HT-29 (cell line): Measurements from ENCODE around the gene ALOX5. TPM values are rescaled to one million over a fixed set of nuclear protein-coding genes. Genes with fewer than 3 reads are reported as not detected.
A peak's percentile ranks its signal among the peaks of the same experiment; 100 is the strongest.
"Not testable (repeated sequence)": the region's sequence is repeated elsewhere in the genome, so short reads cannot be mapped to it uniquely, and the experiment has no call there.

Experiments used
- DNase-seq: peaks from one replicate; pipeline ENCODE4 v3.0.0-alpha.2; 2015; ENCODE audit warnings: low spot score
- total RNA-seq: library from RNA; depleted of rRNA; stranded (reverse); fragments of >200 nt; shearing (Covaris generic); gene quantifications from 2 replicates; pipeline ENCODE4 v1.2.3, GENCODE V29; 2014; rRNA removed

Gene ALOX5
- 28.2 and 43.4 TPM in 2 replicates for total RNA-seq

DNA sequence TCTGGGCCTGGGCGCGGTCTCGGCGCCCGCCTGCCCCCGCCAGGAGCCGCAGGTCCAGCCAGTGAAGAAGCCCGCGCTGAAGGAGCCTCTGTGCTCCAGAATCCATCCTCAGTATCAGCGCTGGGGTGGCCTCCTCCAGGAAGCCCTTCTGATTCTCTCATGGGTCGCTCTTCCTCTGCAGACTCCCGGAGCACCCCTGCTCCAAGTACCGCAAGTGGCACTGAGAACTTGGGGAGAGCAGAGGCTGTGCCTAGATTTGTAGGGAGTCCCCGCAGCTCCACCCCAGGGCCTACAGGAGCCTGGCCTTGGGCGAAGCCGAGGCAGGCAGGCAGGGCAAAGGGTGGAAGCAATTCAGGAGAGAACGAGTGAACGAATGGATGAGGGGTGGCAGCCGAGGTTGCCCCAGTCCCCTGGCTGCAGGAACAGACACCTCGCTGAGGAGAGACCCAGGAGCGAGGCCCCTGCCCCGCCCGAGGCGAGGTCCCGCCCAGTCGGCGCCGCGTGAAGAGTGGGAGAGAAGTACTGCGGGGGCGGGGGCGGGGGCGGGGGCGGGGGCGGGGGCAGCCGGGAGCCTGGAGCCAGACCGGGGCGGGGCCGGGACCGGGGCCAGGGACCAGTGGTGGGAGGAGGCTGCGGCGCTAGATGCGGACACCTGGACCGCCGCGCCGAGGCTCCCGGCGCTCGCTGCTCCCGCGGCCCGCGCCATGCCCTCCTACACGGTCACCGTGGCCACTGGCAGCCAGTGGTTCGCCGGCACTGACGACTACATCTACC, at the start of gene ALOX5:
Gene ALOX5, plus strand, starts transcription at position 641 of the 774 bp plus-strand sequence. Its CDS starts 64 bp downstream, at position 705.
- peak; percentile 70 for DNase-seq

DNA sequence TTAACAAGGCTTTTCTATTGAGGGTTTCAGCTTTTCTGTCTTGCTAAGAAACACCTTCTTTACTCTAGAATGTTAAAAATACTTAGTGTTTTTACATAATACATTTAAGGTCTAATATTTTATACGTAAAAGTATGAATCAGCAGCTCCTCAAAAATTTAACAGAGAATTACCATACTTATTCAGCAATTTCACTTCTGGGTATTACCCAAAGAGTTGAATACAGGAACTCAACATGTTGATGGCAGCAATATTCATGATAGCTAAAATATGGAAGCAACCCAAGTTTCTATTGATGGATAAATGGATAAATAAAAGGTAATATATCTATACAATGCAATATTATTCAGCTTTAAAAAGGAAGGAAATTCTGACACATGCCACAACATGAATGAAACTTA, 48.9 kb upstream of the ALOX5 start:
- DNase-seq, result no peak

DNA sequence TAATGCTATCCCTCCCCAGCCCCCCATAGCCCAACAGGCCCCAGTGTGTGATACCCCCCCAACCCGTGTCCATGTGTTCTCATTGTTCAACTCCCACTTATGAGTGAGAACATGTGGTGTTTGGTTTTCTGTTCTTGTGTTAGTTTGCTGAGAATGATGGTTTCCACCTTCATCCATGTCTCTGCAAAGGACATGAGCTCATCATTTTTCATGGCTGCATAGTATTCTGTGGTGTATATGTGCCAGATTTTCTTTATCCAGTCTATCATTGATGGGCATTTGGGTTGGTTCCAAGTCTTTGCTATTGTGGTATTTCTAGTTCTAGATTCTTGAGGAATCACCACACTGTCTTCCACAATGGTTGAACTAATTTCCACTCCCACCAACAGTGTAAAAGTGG, 47.2 kb upstream of the ALOX5 start:
- not testable (repeated sequence) for DNase-seq

DNA sequence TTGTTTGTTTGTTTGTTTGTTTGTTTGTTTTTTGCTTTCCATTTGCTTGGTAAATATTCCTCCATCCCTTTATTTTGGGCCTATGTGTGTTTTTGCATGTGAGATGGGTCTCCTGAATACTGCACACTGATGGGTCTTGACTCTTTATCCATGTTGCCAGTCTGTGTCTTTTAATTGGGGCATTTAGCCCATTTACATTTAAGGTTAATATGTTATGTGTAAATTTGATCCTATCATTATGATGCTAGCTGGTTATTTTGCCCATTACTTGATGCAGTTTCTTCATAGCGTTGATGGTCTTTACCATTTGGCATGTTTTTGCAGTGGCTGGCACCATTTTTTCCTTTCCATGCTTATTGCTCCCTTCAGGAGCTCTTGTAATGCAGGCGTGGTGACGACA, 42.2 kb upstream of the ALOX5 start:
- DNase-seq, result not testable (repeated sequence)

GRCh38 chr10:45339894-45340293, 34.1 kb upstream of the ALOX5 start:
- no peak for DNase-seq

- DNase-seq, result not testable (repeated sequence)
Measured at GRCh38 chr10:45340420-45340819, 33.6 kb upstream of the ALOX5 start.

GRCh38 chr10:45346652-45347335, 27.2 kb upstream of the ALOX5 start:
- not testable (repeated sequence) for DNase-seq

GRCh38 chr10:45347464-45347863, 26.6 kb upstream of the ALOX5 start:
- not testable (repeated sequence) for DNase-seq

- not testable (repeated sequence) for DNase-seq
Measured at GRCh38 chr10:45348196-45348765, 25.7 kb upstream of the ALOX5 start.

GRCh38 chr10:45353186-45353585, 20.8 kb upstream of the ALOX5 start:
- no peak for DNase-seq

DNA sequence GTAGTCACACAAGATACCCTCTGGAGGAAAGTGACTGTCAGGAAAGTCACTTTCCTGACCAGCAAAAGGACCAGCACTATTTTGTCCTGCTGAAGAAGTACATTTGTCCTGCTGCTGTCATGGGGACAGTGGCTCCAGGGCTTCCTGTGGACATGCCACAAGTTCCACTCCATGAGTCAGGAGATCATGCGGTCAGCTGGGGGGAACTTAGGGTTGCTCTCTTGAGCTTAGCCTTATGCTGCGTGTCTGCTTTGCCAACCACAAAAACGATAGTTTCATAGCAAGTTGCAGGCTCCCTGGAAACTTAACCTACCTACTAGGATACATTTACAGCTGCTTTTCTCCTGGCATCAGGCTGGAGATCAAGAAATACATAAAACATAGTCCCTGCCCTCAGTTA, 19.8 kb upstream of the ALOX5 start:
- no peak for DNase-seq

GRCh38 chr10:45355494-45355893, 18.5 kb upstream of the ALOX5 start:
- no peak for DNase-seq

GRCh38 chr10:45358961-45359360, 15.1 kb upstream of the ALOX5 start:
- DNase-seq, result not testable (repeated sequence)

DNA sequence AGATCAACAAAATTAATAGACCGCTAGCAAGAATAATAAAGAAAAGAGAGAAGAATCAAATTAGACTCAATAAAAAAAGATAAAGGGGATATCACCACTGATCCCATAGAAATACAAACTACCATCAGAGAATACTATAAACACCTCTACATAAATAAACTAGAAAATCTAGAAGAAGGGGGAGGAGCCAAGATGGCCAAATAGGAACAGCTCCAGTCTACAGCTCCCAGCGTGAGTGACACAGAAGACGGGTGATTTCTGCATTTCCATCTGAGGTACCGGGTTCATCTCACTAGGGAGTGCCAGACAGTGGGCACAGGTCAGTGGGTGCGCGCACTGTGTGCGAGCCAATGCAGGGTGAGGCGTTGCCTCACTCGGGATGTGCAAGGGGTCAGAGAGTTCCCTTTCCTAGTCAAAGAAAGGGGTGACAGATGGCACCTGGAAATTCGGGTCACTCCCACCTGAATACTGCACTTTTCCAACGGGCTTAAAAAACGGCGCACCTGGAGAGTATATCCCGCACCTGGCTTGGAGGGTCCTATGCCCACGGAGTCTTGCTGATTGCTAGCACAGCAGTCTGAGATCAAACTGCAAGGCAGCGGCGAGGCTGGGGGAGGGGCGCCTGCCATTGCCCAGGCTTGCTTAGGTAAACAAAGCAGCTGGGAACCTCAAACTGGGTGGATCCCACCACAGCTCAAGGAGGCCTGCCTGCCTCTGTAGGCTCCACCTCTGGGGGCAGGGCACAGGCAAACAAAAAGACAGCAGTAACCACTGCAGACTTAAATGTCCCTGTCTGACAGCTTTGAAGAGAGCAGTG, 11.8 kb upstream of the ALOX5 start:
- DNase-seq, result peak; percentile 41

- DNase-seq, result not testable (repeated sequence)
Measured at GRCh38 chr10:45367643-45368042, 6.4 kb upstream of the ALOX5 start.

DNA sequence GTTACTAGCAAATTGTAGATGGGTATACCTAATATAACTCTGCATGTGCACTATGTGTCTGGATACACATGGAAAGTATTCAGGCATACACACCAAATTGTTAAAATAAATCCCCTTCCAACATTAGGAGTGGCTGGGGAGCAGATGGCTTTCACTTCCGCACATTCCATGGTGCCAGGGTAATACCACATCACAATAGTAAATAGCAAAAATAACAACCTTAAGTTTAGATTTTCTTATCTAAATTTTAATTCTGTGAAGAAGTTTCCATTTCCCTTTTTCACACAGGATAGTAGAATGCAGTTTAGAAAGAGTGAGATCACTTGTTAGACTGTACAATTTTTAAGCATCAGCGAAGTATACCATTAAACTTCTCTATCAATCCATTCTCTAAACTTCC, 5.8 kb upstream of the ALOX5 start:
- no peak for DNase-seq

DNA sequence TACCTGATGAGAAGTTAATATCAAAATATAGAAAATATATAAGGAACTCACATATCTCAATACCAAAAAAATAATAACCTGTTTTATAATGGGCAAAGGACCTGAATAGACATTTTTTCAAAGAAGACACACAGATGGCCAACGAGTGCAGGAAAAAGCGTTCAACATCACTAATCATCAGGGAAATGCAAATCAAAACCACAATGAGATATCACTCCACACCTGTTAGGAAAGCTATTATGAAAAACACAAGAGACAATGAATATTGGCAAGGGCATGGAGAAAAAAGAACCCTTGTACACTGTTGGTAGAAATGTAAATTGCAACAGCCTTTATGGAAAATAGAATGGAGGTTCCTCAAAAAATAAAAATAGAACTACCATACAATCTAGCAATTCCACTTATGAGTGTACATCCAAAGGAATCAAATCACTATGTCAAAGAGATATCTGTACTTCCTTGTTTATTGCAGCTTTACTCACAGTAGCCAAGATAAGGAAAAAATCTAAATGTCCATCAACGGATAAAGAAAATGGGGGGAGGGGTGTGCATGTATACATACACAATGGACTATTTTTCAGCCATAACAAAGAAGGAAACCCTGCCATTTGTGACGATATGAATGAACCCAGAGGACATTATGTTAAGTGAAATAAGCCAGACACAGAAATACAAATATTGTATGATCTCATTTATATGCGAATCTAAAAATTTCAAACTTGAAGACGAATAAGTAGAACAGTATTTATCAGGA, 3.6 kb upstream of the ALOX5 start:
- DNase-seq, result no peak

- DNase-seq, result no peak
Measured at GRCh38 chr10:45371560-45371959, 2.5 kb upstream of the ALOX5 start.

- DNase-seq, result no peak
Measured at GRCh38 chr10:45372251-45372951, 1.6 kb upstream of the ALOX5 start.

DNA sequence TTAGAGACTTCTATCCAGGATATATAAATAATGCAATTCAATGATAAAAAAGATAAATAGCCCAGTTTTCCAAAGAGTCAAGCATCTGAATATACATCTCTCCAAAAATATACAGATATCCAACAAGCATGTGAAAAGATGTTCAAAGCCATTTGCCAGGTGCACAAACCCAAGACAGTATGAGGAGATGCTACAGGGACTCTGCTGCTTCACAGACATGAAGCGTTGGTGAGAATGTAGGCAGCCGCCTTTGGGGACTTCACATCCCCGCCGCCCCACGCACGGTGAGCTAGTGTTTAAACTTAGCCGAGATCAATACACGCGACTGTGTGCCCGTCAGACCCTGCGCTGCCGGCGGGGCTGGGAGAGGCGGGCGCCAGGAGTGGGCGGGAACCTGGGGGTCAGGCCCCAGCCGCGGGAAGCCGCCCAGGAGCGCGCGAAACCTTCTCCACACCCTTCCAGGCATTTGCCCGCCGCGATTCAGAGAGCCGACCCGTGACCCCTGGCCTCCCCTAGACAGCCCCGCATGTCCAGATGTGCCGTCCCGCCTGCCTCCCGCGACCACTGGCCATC, 927 bp upstream of the ALOX5 start:
- DNase-seq, result peak; percentile 7
